RWPE2 (cell line): Measurements from ENCODE around the gene UNCX.

Experiments
- ATAC-seq: fragments of 200-7000 bp; cut with Tn5 transposase; 3 replicates; pipeline ENCODE4 v1.9.1; 2021; ENCODE audit warnings: low read depth
- DNase-seq: peaks from one replicate; pipeline ENCODE4 v3.0.0-alpha.2; 2020; ENCODE audit warnings: low spot score
- H3K27ac ChIP-seq: fragments of 450-650 bp; 2 replicates; pipeline ENCODE4 v1.5.1; 2017; ENCODE audit warnings: mild to moderate bottlenecking; ENCODE audit not compliant: poor library complexity, severe bottlenecking
- H3K27me3 ChIP-seq: fragments of 250-450 bp; sonication (Bioruptor Pico); 2 replicates; pipeline ENCODE4 v1.5.1; 2021; ENCODE audit warnings: mild to moderate bottlenecking, moderate library complexity; ENCODE audit not compliant: insufficient read depth, poor library complexity, severe bottlenecking
- H3K36me3 ChIP-seq: fragments of 250-450 bp; sonication (Bioruptor Pico); 2 replicates; pipeline ENCODE4 v1.5.1; 2020; ENCODE audit warnings: low read depth, mild to moderate bottlenecking, moderate library complexity
- H3K4me1 ChIP-seq: fragments of 250-450 bp; sonication (Bioruptor Pico); 2 replicates; pipeline ENCODE4 v1.5.1; 2021; ENCODE audit warnings: mild to moderate bottlenecking, moderate library complexity; ENCODE audit not compliant: insufficient read depth, poor library complexity, severe bottlenecking
- H3K4me3 ChIP-seq: fragments of 250-450 bp; sonication (Bioruptor Pico); 2 replicates; pipeline ENCODE4 v1.5.1; 2021; ENCODE audit warnings: mild to moderate bottlenecking, moderate library complexity; ENCODE audit not compliant: severe bottlenecking
- H3K9me3 ChIP-seq: fragments of 250-450 bp; sonication (Bioruptor Pico); 2 replicates; pipeline ENCODE4 v1.5.1; 2021; ENCODE audit warnings: mild to moderate bottlenecking, moderate library complexity; ENCODE audit not compliant: severe bottlenecking
- CTCF ChIP-seq: fragments of 450-650 bp; IDR thresholded peaks from one replicate; pipeline ENCODE4 v1.5.1; 2017; ENCODE audit warnings: mild to moderate bottlenecking, moderate library complexity; ENCODE audit not compliant: poor library complexity, severe bottlenecking

UNCX gene

GRCh38 chr7:1240517-1241257, 8.0 kb downstream of the UNCX start:
- no peak for ATAC-seq
- DNase-seq = no peak
- Histone ChIP-seq H3K9me3 (no peaks in the 10 kb centered on the region), H3K4me1 (no peaks in the 10 kb centered on the region), H3K27me3 (peaks cover 90% of the 10 kb centered on the region), H3K36me3 (no peaks in the 10 kb centered on the region), H3K4me3 (no peak overlapping the region), H3K27ac (no peak overlapping the region)
- no peak for TF ChIP-seq CTCF

- Histone ChIP-seq H3K27ac (no peak overlapping the region), H3K9me3 (no peaks in the 10 kb centered on the region), H3K36me3 (no peaks in the 10 kb centered on the region), H3K27me3 (peaks cover 93% of the 10 kb centered on the region), H3K4me3 (no peak overlapping the region), H3K4me1 (no peaks in the 10 kb centered on the region)
- no peak for TF ChIP-seq CTCF
- no peak for DNase-seq
- ATAC-seq = no peak
These were observed 8.6 kb downstream of the UNCX start for GRCh38 chr7:1241258-1241602.

DNA sequence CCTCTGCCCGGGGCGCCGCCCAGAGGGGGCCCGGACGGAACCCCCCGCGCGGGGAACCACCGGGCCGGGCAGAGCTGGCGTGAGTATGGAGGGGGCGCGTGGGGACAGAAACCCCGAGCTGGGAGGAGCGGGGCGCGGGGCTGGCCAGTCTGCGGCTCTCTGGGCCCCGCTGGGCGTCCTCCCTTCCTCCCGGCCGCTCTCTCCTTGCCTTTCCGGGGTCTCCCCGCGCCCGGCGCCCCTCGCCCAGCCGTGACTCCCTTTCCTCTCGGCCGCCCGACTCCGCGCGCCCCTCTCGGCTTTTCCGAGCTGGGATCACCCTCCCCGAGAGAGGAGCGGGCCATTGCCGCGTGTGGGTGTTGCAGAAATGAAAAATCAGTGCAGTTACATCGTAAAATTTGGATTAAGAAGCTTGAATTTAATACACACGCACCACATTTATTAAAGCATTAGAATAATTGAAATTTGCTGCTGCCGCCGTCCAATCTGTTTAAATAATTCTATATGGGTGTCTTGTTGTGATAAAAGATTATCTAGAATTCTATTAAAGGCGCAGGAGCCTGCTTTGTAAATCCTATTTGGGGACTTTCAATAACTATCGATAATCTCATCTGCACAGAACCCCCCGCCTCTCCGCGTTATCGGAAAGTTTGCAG, 9.1 kb downstream of the UNCX start:
- no peak for TF ChIP-seq CTCF
- Histone ChIP-seq H3K27ac (no peak overlapping the region), H3K4me3 (no peak overlapping the region), H3K36me3 (no peaks in the 10 kb centered on the region), H3K4me1 (no peaks in the 10 kb centered on the region), H3K27me3 (peaks cover 98% of the 10 kb centered on the region), H3K9me3 (no peaks in the 10 kb centered on the region)
- DNase-seq (no peak), ATAC-seq (no peak)

- H3K27ac ChIP-seq = no peak overlapping the region
- no peaks in the 10 kb centered on the region for H3K4me1 ChIP-seq
- DNase-seq = no peak
- no peaks in the 10 kb centered on the region for H3K36me3 ChIP-seq
- peaks cover 98% of the 10 kb centered on the region for H3K27me3 ChIP-seq
- no peak for ATAC-seq
- no peak for TF ChIP-seq CTCF
- no peaks in the 10 kb centered on the region for H3K9me3 ChIP-seq
- no peak overlapping the region for H3K4me3 ChIP-seq
These were observed 9.6 kb downstream of the UNCX start for GRCh38 chr7:1242256-1242605.

GRCh38 chr7:1242606-1243289, 10.1 kb downstream of the UNCX start:
- no peak overlapping the region for H3K4me3 ChIP-seq
- ATAC-seq = no peak
- H3K27me3 ChIP-seq = peaks cover 100% of the 10 kb centered on the region
- H3K36me3 ChIP-seq = no peaks in the 10 kb centered on the region
- H3K4me1 ChIP-seq = no peaks in the 10 kb centered on the region
- DNase-seq = no peak
- H3K27ac ChIP-seq = no peak overlapping the region
- no peaks in the 10 kb centered on the region for H3K9me3 ChIP-seq
- no peak for TF ChIP-seq CTCF
